ENCODE results near the gene ZEB2.
A peak's percentile ranks its signal among the peaks of the same experiment; 100 is the strongest.

ZEB2 gene

DNA sequence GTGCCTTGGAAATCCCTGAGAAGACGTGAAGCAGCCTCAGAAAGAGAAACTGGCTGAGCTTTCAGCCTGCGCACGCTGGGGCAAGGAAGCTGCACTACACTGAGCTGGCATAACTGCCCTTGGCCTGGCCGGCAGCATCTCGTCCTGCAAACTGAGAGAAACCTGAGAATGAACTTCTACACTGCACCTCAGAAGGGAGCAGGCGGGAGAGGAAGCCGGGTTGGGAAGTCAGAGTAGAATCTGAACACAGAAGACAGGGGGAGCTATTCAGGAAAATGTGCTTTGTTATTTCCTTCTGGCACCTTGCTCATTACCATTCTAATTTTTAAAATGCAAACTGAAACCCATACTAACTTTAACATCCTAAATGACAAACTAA, 70.9 kb downstream of the ZEB2 start:
- DNase-seq (ENCODE audit: low read depth, low spot score): no peak
- H3K4me3 ChIP-seq (ENCODE audit: low read depth, low read length): no peak overlapping the region
- peak; percentile 41 for TF ChIP-seq CTCF (IDR thresholded peaks at IDR 0.05; ENCODE audit: low read depth, low read length)
- in situ Hi-C loops (cut with HindIII; ENCODE audit: low sequenced_read_pairs): no loop called here

- no peak for TF ChIP-seq CTCF (IDR thresholded peaks at IDR 0.05; ENCODE audit: low read depth, low read length)
- no peak overlapping the region for H3K4me3 ChIP-seq (ENCODE audit: low read depth, low read length)
- no peak for DNase-seq (ENCODE audit: low read depth, low spot score)
- in situ Hi-C loops (cut with HindIII; ENCODE audit: low sequenced_read_pairs): no loop called here
These were observed 71.4 kb downstream of the ZEB2 start for GRCh38 chr2:144448389-144449027.

GRCh38 chr2:144447535-144447934, 72.4 kb downstream of the ZEB2 start:
- DNase-seq (ENCODE audit: low read depth, low spot score): no peak
- H3K4me3 ChIP-seq (ENCODE audit: low read depth, low read length): no peak overlapping the region
- TF ChIP-seq CTCF (IDR thresholded peaks at IDR 0.05; ENCODE audit: low read depth, low read length): no peak
- in situ Hi-C loops (cut with HindIII; ENCODE audit: low sequenced_read_pairs): no loop called here

- in situ Hi-C loops (cut with HindIII; ENCODE audit: low sequenced_read_pairs): no loop called here
- TF ChIP-seq CTCF (IDR thresholded peaks at IDR 0.05; ENCODE audit: low read depth, low read length): no peak
- H3K4me3 ChIP-seq (ENCODE audit: low read depth, low read length): no peak overlapping the region
- no peak for DNase-seq (ENCODE audit: low read depth, low spot score)
These were observed 73.8 kb downstream of the ZEB2 start for GRCh38 chr2:144446136-144446535.

DNA sequence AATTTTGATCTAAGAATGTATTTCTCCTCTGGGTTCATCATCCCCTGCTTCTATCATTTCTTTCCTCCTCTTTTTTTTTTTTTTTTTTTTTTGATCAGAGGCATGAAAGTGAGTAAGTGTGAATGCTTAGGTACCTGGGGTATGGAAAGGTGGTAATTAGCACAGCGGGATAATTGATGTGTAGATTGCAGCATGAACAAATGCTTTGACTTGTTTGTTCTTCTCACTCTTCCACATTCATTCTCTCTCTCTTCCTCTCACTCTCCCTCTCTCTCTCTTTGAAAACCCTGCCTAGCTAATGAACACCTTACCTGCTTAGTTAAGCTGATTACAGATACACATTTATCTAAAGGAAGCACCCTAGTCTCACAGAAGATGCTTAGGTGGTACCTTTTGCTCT, 74.7 kb downstream of the ZEB2 start:
- in situ Hi-C loops (cut with HindIII; ENCODE audit: low sequenced_read_pairs): no loop called here
- DNase-seq (ENCODE audit: low read depth, low spot score): no peak
- no peak overlapping the region for H3K4me3 ChIP-seq (ENCODE audit: low read depth, low read length)
- TF ChIP-seq CTCF (IDR thresholded peaks at IDR 0.05; ENCODE audit: low read depth, low read length): no peak

- H3K4me3 ChIP-seq (ENCODE audit: low read depth, low read length): no peak overlapping the region
- no peak for TF ChIP-seq CTCF (IDR thresholded peaks at IDR 0.05; ENCODE audit: low read depth, low read length)
- in situ Hi-C loops (cut with HindIII; ENCODE audit: low sequenced_read_pairs): no loop called here
- DNase-seq (ENCODE audit: low read depth, low spot score): no peak
These were observed 75.8 kb downstream of the ZEB2 start for GRCh38 chr2:144443837-144444817.

Data from astrocyte of the spinal cord (primary cell).